ENCODE results near the gene SNAPC4.
"Not testable (repeated sequence)": the region's sequence is repeated elsewhere in the genome, so short reads cannot be mapped to it uniquely, and the experiment has no call there.

Gene SNAPC4

GRCh38 chr9:136429683-136430491 is 29.9 kb upstream of the SNAPC4 start:
- no peak for DNase-seq (ENCODE audit: low read depth)
- no peak overlapping the region for H3K4me3 ChIP-seq (ENCODE audit: low read depth, low read length)
- TF ChIP-seq MAX (IDR thresholded peaks at IDR 0.05; ENCODE audit: low read depth, low read length), result no peak
- TF ChIP-seq MYC (IDR thresholded peaks at IDR 0.05; ENCODE audit: low read depth, low read length), result no peak
- TF ChIP-seq CTCF (IDR thresholded peaks at IDR 0.05; ENCODE audit: low read depth, low read length), result no peak
- no peak for TF ChIP-seq POLR2A (IDR thresholded peaks at IDR 0.05; ENCODE audit: extremely low read depth, insufficient read length)

DNA sequence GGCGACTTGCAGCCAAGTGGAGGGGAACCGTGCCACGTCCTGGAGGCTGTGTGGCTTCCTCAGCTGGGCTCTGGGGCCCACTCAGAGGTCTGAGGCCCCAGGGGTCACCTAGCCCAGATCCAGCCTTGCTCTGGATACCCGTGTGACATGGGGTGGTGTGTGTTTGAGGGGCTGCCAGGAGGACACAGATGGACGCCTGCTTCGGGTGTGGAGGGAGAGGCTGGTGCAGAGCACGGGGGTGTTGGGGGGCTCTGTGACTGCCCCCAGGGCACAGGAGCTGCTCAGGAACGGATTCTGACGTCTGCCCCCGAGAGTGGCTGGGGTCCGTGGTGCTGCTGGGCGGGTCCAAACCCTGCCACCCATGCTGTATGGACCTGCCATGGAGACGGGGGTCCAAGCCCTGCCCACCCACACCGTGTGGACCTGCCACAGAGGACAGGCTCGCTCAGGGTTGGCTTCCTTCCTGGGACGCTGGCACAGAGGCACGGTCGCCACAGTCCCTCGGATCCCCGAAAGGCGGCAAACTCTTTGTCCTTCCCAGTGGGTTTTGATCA is 29.2 kb upstream of the SNAPC4 start:
- TF ChIP-seq POLR2A (IDR thresholded peaks at IDR 0.05; ENCODE audit: extremely low read depth, insufficient read length) (no peak), MAX (IDR thresholded peaks at IDR 0.05; ENCODE audit: low read depth, low read length) (no peak), MYC (IDR thresholded peaks at IDR 0.05; ENCODE audit: low read depth, low read length) (no peak), CTCF (IDR thresholded peaks at IDR 0.05; ENCODE audit: low read depth, low read length) (no peak)
- no peak overlapping the region for H3K4me3 ChIP-seq (ENCODE audit: low read depth, low read length)
- DNase-seq (ENCODE audit: low read depth), result no peak

- no peak overlapping the region for H3K4me3 ChIP-seq (ENCODE audit: low read depth, low read length)
- TF ChIP-seq POLR2A (IDR thresholded peaks at IDR 0.05; ENCODE audit: extremely low read depth, insufficient read length) (no peak), MYC (IDR thresholded peaks at IDR 0.05; ENCODE audit: low read depth, low read length) (no peak), MAX (IDR thresholded peaks at IDR 0.05; ENCODE audit: low read depth, low read length) (no peak)
- DNase-seq (ENCODE audit: low read depth), result no peak
Observed at GRCh38 chr9:136426787-136427186, 26.8 kb upstream of the SNAPC4 start.

DNA sequence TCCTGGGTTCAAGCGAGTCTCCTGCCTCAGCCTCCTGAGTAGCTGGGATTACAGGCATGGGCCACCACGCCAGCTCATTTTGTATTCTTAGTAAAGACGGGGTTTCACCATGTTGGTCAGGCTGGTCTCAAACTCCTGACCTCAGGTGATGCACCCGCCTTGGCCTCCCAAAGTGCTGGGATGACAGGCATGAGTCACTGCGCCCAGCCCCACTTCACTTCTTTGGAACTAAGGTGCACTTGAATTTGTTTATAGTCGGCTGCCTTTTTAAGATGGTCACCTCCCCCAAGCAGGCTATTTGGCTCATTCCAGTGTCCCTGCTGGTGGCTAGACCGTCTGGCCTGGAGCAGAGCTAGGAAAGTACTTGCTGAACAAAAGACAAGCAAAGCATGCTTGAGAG is 25.4 kb upstream of the SNAPC4 start:
- not testable (repeated sequence) for H3K4me3 ChIP-seq (ENCODE audit: low read depth, low read length); DNase-seq (ENCODE audit: low read depth)

- no peak overlapping the region for H3K4me3 ChIP-seq (ENCODE audit: low read depth, low read length)
- no peak for DNase-seq (ENCODE audit: low read depth)
- TF ChIP-seq CTCF (IDR thresholded peaks at IDR 0.05; ENCODE audit: low read depth, low read length) (no peak), MYC (IDR thresholded peaks at IDR 0.05; ENCODE audit: low read depth, low read length) (no peak), MAX (IDR thresholded peaks at IDR 0.05; ENCODE audit: low read depth, low read length) (no peak), POLR2A (IDR thresholded peaks at IDR 0.05; ENCODE audit: extremely low read depth, insufficient read length) (no peak)
Observed at GRCh38 chr9:136424750-136425362, 24.9 kb upstream of the SNAPC4 start.

DNA sequence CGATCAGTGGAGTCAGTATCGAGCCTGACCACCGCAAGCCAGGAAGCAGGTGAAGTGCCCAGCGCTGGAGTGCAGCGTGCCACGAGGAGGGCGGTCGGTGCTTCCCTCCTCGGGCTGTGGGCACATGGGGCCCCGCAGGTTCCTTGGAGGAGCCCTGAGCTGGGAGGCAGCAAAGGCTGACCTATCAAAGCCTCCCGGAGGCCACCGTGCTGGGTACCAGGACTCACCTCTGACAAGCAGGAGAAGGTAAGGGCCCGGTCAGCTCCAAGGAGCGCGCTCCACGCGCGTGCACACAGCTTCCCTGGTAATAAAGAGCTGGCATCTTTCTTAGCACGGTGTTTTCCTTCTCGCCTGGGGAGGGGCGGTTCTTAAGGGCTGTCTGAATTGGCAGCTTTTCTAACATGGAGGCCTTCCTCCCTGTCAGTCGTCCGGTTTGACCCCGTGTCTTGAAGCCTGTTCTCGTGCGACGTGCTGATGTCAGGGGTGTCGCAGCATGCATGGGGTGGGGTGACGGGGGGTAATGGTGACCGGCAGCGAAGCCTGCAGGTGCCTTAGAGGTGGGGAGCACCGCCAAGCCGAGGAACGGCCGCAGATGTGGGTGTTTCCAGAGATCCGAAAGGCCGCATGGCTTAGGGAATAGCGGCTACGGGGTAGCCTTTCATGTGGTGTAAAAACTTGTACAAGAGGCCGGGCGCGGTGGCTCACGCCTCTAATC is 23.6 kb upstream of the SNAPC4 start:
- H3K4me3 ChIP-seq (ENCODE audit: low read depth, low read length), result no peak overlapping the region
- TF ChIP-seq MYC (IDR thresholded peaks at IDR 0.05; ENCODE audit: low read depth, low read length), result no peak
- TF ChIP-seq POLR2A (IDR thresholded peaks at IDR 0.05; ENCODE audit: extremely low read depth, insufficient read length), result no peak
- no peak for TF ChIP-seq MAX (IDR thresholded peaks at IDR 0.05; ENCODE audit: low read depth, low read length)
- TF ChIP-seq CTCF (IDR thresholded peaks at IDR 0.05; ENCODE audit: low read depth, low read length), result no peak
- no peak for DNase-seq (ENCODE audit: low read depth)
